HEK293 (cell line): Measurements from ENCODE around the gene PTGR2.

Experiments used
- CTCF ChIA-PET: fragments of 350-600 bp; formaldehyde crosslinking; extraction: SDS; loops from one replicate; lab custom pipeline; 2021; ENCODE audit warnings: antibody characterized with exemption; lab: Yijun Ruan, JAX
- POLR2A ChIA-PET: fragments of 300-600 bp; formaldehyde crosslinking; extraction: SDS; loops from one replicate; lab custom pipeline; 2020; ENCODE audit warnings: antibody characterized with exemption, inconsistent platforms; lab: Yijun Ruan, JAX
- H3K27ac ChIP-seq: fragments of 200-500 bp; sonication (Bioruptor generic); 2 replicates; pipeline ENCODE4 v1.5.1; 2014; ENCODE audit warnings: low read depth, low read length, control low read depth, inconsistent platforms; ENCODE audit errors: extremely low read depth
- H3K36me3 ChIP-seq, 2 experiments: fragments of 200-500 bp in 1 of 2; sonication (Bioruptor generic) in 1 of 2; 1 replicate in 1 of 2; 2 replicates in 1 of 2; pipeline ENCODE4 v1.5.1; 2014 to 2017; ENCODE audit warnings: inconsistent platforms in 2 of 2, low read length in 2 of 2; ENCODE audit not compliant: control insufficient read depth in 2 of 2, insufficient read depth in 1 of 2
- H3K4me1 ChIP-seq: fragments of 200-500 bp; sonication (Bioruptor generic); 2 replicates; pipeline ENCODE4 v1.5.1; 2014; ENCODE audit warnings: mild to moderate bottlenecking, low read length, inconsistent platforms; ENCODE audit not compliant: control insufficient read depth, insufficient read depth
- H3K4me3 ChIP-seq: 2 replicates; pipeline ENCODE4 v1.5.1; 2011; ENCODE audit warnings: low read depth, mild to moderate bottlenecking, control low read depth, low read length, moderate library complexity
- H3K9me3 ChIP-seq: fragments of 200-500 bp; sonication (Bioruptor generic); 2 replicates; pipeline ENCODE4 v1.5.1; 2014; ENCODE audit warnings: low read depth, low read length, inconsistent platforms; ENCODE audit not compliant: control insufficient read depth, insufficient read depth
- BCL11B ChIP-seq: fragments of 450-650 bp; formaldehyde crosslinking; IDR thresholded peaks from 2 replicates; pipeline ENCODE4 v1.5.1; 2016; ENCODE audit warnings: low read depth, missing biosample characterization, missing genetic modification characterization
- HIC1 ChIP-seq: fragments of 450-650 bp; formaldehyde crosslinking; IDR thresholded peaks from 2 replicates; pipeline ENCODE4 v1.5.1; 2016; ENCODE audit warnings: missing biosample characterization, missing genetic modification characterization
- KLF10 ChIP-seq: fragments of 450-650 bp; IDR thresholded peaks from 2 replicates; pipeline ENCODE4 v1.5.1; 2018; ENCODE audit warnings: missing biosample characterization, mild to moderate bottlenecking, missing genetic modification characterization
- YY1 ChIP-seq: fragments of 450-650 bp; formaldehyde crosslinking; IDR thresholded peaks from 2 replicates; pipeline ENCODE4 v1.5.1; 2018; ENCODE audit warnings: missing biosample characterization, missing genetic modification characterization
- ZBTB48 ChIP-seq: fragments of 450-650 bp; formaldehyde crosslinking; IDR thresholded peaks from 2 replicates; pipeline ENCODE4 v1.5.1; 2016; ENCODE audit warnings: missing biosample characterization, missing genetic modification characterization
- ZNF112 ChIP-seq: fragments of 450-650 bp; formaldehyde crosslinking; IDR thresholded peaks from 2 replicates; pipeline ENCODE4 v1.5.0; 2017; ENCODE audit warnings: missing biosample characterization, missing genetic modification characterization
- ZNF146 ChIP-seq: fragments of 450-650 bp; formaldehyde crosslinking; IDR thresholded peaks from 2 replicates; pipeline ENCODE4 v1.5.1; 2016; ENCODE audit warnings: missing biosample characterization, missing genetic modification characterization
- ZNF155 ChIP-seq: fragments of 450-650 bp; formaldehyde crosslinking; IDR thresholded peaks from 2 replicates; pipeline ENCODE4 v1.5.1; 2016; ENCODE audit warnings: missing biosample characterization, missing genetic modification characterization
- ZNF174 ChIP-seq: fragments of 450-650 bp; formaldehyde crosslinking; IDR thresholded peaks from 2 replicates; pipeline ENCODE4 v1.5.0; 2017; ENCODE audit warnings: missing biosample characterization, mild to moderate bottlenecking, missing genetic modification characterization
- ZNF266 ChIP-seq: fragments of 450-650 bp; formaldehyde crosslinking; IDR thresholded peaks from 2 replicates; pipeline ENCODE4 v1.5.1; 2016; ENCODE audit warnings: missing biosample characterization, missing genetic modification characterization, low read depth
- ZNF274 ChIP-seq, 2 experiments: fragments of 200-500 bp in 1 of 2; fragments of 450-650 bp in 1 of 2; sonication (Bioruptor generic) in 1 of 2; formaldehyde crosslinking in 1 of 2; IDR thresholded peaks; 2 replicates each; pipeline versions ENCODE4 v1.5.1 to v1.6.1; 2014 to 2016; ENCODE audit warnings: borderline replicate concordance in 1 of 2, inconsistent platforms in 1 of 2, low read length in 1 of 2, missing biosample characterization in 1 of 2, missing genetic modification characterization in 1 of 2
- ZNF280D ChIP-seq: fragments of 450-650 bp; formaldehyde crosslinking; IDR thresholded peaks from 2 replicates; pipeline ENCODE4 v1.5.1; 2016; ENCODE audit warnings: missing biosample characterization, missing genetic modification characterization
- ZNF311 ChIP-seq: fragments of 450-650 bp; formaldehyde crosslinking; IDR thresholded peaks from 2 replicates; pipeline ENCODE4 v1.5.1; 2017; ENCODE audit warnings: missing biosample characterization, missing genetic modification characterization, borderline replicate concordance
- ZNF366 ChIP-seq: fragments of 450-650 bp; formaldehyde crosslinking; conservative IDR thresholded peaks from 2 replicates; pipeline ENCODE4 v1.5.1; 2016; ENCODE audit warnings: missing biosample characterization, missing genetic modification characterization
- ZNF37A ChIP-seq: fragments of 450-650 bp; IDR thresholded peaks from 2 replicates; pipeline ENCODE4 v1.5.1; 2018; ENCODE audit warnings: missing biosample characterization, missing genetic modification characterization
- ZNF48 ChIP-seq: fragments of 450-650 bp; formaldehyde crosslinking; IDR thresholded peaks from 2 replicates; pipeline ENCODE4 v1.5.1; 2016; ENCODE audit warnings: missing biosample characterization, missing genetic modification characterization
- ZNF654 ChIP-seq: fragments of 450-650 bp; formaldehyde crosslinking; IDR thresholded peaks from 2 replicates; pipeline ENCODE4 v1.5.1; 2016; ENCODE audit warnings: low read depth, missing biosample characterization, missing genetic modification characterization
- ZNF670 ChIP-seq: fragments of 450-650 bp; formaldehyde crosslinking; IDR thresholded peaks from 2 replicates; pipeline ENCODE4 v1.5.1; 2016; ENCODE audit warnings: missing biosample characterization, missing genetic modification characterization, low read depth
- ZNF692 ChIP-seq: fragments of 450-650 bp; formaldehyde crosslinking; IDR thresholded peaks from 2 replicates; pipeline ENCODE4 v1.5.1; 2016; ENCODE audit warnings: missing biosample characterization, missing genetic modification characterization
- ZNF768 ChIP-seq: fragments of 450-650 bp; formaldehyde crosslinking; IDR thresholded peaks from 2 replicates; pipeline ENCODE4 v1.5.1; 2018; ENCODE audit warnings: missing biosample characterization, mild to moderate bottlenecking, missing genetic modification characterization
- ZNF792 ChIP-seq: fragments of 450-650 bp; formaldehyde crosslinking; IDR thresholded peaks from 2 replicates; pipeline ENCODE4 v1.5.1; 2016; ENCODE audit warnings: missing biosample characterization, missing genetic modification characterization
- ZSCAN16 ChIP-seq: fragments of 450-650 bp; formaldehyde crosslinking; IDR thresholded peaks from 2 replicates; pipeline ENCODE4 v1.5.1; 2016; ENCODE audit warnings: missing biosample characterization, missing genetic modification characterization

The PTGR2 gene

GRCh38 chr14:73842851-73843250 lies 8.8 kb upstream of the PTGR2 start:
- no peak overlapping the region for H3K4me3 ChIP-seq
- H3K36me3 ChIP-seq, result no peaks in the 10 kb centered on the region
- CTCF ChIA-PET, result interaction anchor here (1.1 kb wide), 1 partner anchor 114 kb away, joined by 3 read pairs; no protein-coding TSS in a partner anchor
- no peak overlapping the region for H3K27ac ChIP-seq
- TF ChIP-seq ZNF692 (tag by site-specific recombination), result no peak
- no peaks in the 10 kb centered on the region for H3K4me1 ChIP-seq
- POLR2A ChIA-PET, result interaction anchor here (0.6 kb wide), 1 partner anchor 42 kb away, joined by 3 read pairs; no protein-coding TSS in a partner anchor
- H3K9me3 ChIP-seq, result no peaks in the 10 kb centered on the region

GRCh38 chr14:73843296-73843695 lies 8.3 kb upstream of the PTGR2 start:
- Histone ChIP-seq H3K36me3 (no peaks in the 10 kb centered on the region), H3K4me1 (no peaks in the 10 kb centered on the region), H3K9me3 (no peaks in the 10 kb centered on the region), H3K27ac (no peak overlapping the region), H3K4me3 (no peak overlapping the region)
- ChIA-PET POLR2A (interaction anchor here (0.6 to 0.7 kb wide), 2 partner anchors 43 to 130 kb away, joined by 3 read pairs; no protein-coding TSS in a partner anchor), CTCF (interaction anchor here (0.9 kb wide), 1 partner anchor 114 kb away, joined by 3 read pairs; no protein-coding TSS in a partner anchor)
- TF ChIP-seq ZNF768 (no peak), ZNF366 (tag by site-specific recombination) (0 out of 2 replicates have a peak, but pooled peaks have one; percentile 21)

- TF ChIP-seq ZNF274 (IDR thresholded peaks at IDR 0.05; ENCODE audit: low read length), result no peak
- no peak for TF ChIP-seq ZNF274 (tag by site-specific recombination; IDR thresholded peaks at IDR 0.05; ENCODE audit: borderline replicate concordance)
- no peak for TF ChIP-seq ZNF48
- TF ChIP-seq ZNF792 (tag by site-specific recombination), result no peak
- no peak for TF ChIP-seq ZNF266 (tag by site-specific recombination)
- TF ChIP-seq BCL11B (tag by site-specific recombination), result no peak
- no peak for TF ChIP-seq ZSCAN16 (tag by site-specific recombination)
- TF ChIP-seq ZNF670, result no peak
- TF ChIP-seq YY1 (tag by site-specific recombination), result no peak
- no peak for TF ChIP-seq KLF10
- TF ChIP-seq HIC1 (tag by site-specific recombination), result no peak
- TF ChIP-seq ZNF174, result no peak
- no peak for TF ChIP-seq ZBTB48 (tag by site-specific recombination)
- no peak for TF ChIP-seq ZNF311
- TF ChIP-seq ZNF146 (tag by site-specific recombination), result no peak
- TF ChIP-seq ZNF112, result no peak
- TF ChIP-seq ZNF654 (tag by site-specific recombination), result no peak
- TF ChIP-seq ZNF37A (tag by site-specific recombination), result no peak
- no peak for TF ChIP-seq ZNF155
- TF ChIP-seq ZNF280D (tag by site-specific recombination), result no peak
- Histone ChIP-seq H3K4me3 (no peak overlapping the region), H3K27ac (no peak overlapping the region), H3K9me3 (no peaks in the 10 kb centered on the region), H3K36me3 (no peaks in the 10 kb centered on the region), H3K4me1 (no peaks in the 10 kb centered on the region; the same call in 1 of the 2 replicates)
- ChIA-PET POLR2A (no interaction called here), CTCF (interaction anchor here (0.6 kb wide), 1 partner anchor 17 kb away, joined by 4 read pairs; no protein-coding TSS in a partner anchor)
Observed at GRCh38 chr14:73846947-73847346, 4.7 kb upstream of the PTGR2 start.
